D341Med (cell line): ENCODE measurements around the gene PLB1.
"Not testable (repeated sequence)": the region's sequence is repeated elsewhere in the genome, so short reads cannot be mapped to it uniquely, and the experiment has no call there.

Experiments
- DNase-seq: peaks from one replicate; pipeline ENCODE4 v3.0.0; 2012; ENCODE audit warnings: low spot score

Gene PLB1

DNA sequence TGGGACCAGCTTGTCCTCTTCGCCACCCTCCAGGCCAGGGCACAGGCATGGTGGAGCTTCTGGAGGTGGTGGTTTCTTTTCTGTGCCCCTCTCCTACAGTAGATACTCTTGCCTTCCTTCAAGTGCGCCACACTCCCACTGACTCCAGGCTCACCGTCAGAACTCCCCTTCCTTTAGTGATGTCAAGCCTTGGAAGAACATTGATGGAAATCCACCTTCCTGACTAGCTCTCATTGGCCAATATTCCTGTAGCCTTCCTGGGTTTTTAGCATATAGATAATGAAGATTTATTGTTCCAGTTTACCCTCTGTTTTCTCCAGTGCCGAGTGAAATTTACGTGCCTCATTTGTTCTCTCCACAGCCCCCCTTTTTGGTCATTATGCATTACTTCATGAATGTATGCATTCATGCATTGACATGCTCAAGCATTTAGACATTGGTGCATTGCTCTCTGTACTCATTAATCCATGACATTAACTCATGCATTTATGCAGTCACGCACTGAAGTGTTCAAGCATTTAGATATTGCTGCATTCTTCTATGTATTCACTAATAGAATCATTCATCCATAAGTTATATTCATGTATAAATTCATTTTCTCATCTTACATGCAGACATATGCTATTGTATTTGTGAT is 37.3 kb downstream of the PLB1 start:
- no peak for DNase-seq

- DNase-seq: no peak
These were observed 39.0 kb downstream of the PLB1 start for GRCh38 chr2:28534817-28535216.

DNA sequence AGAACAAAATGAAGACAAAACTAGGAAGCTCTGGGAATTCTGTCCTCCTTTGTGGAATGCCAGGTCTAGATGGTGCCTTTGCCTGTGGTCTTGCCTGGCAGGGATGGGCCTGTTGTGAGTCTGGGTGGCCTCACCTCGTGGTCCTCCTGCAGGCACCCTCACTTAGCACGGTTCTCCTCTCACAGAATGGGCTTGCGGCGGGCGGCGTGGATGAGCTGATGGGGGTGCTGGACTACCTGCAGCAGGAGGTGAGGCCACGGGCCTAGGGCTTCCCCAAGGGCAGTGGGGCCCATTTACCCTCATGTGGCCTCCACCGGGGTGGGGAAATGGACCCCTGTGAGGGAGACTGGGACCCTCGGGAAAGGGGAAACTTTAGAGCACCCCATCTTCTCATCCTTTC is 42.3 kb downstream of the PLB1 start:
- no peak for DNase-seq

DNA sequence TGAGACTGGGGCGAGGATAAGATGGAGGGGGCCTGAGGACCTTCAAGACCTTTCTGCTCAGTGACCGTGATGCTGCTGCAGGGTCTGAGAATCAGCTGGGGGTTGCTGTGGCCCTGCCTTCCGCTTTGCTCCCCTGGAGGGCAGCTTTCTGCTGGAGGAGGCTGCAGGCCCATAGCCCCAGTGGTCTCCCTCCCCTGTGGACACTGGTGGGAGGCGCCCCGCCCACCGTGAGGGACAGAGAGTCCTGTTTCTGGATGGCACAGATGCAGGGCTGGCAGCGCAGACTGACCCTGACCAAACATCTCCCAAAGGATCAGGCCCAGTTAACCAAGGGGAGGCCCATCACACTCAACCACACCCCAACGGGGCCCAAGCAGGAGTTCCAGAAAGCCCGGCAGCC is 42.8 kb downstream of the PLB1 start:
- DNase-seq: no peak

- no peak for DNase-seq
These were observed 43.3 kb downstream of the PLB1 start for GRCh38 chr2:28539118-28539541.

GRCh38 chr2:28543316-28544035 is 47.6 kb downstream of the PLB1 start:
- DNase-seq: no peak

GRCh38 chr2:28544036-28544346 is 48.1 kb downstream of the PLB1 start:
- DNase-seq: no peak

DNA sequence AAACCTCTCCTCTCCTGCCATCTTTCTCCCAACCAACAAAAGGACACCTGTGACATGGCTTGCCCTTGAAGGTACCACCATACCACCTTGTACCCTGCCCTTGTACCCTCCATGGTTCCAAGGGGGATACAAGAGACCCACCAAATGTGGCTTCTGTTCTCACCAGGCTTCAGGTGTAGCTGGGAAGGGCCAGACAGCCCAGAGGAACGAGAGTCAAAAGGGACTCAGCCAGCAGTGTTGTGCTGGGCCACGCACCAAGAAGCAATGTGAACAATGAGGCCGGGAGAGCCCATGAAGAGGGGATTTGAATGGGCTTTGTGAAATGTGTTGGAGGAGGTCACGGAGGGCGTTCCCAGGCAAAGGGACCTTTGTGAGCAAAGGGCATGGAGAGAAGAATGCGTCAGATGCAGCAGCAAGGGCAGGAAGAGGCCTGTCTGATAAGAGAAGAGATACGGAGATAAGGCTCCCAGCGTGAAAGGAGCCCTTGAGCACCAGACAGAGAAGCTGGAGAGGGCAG is 48.6 kb downstream of the PLB1 start:
- DNase-seq: no peak

GRCh38 chr2:28544922-28545589 is 49.2 kb downstream of the PLB1 start:
- DNase-seq: no peak

- no peak for DNase-seq
These were observed 49.8 kb downstream of the PLB1 start for GRCh38 chr2:28545590-28546200.

GRCh38 chr2:28546242-28546641 is 50.4 kb downstream of the PLB1 start:
- DNase-seq: no peak

GRCh38 chr2:28547223-28547860 is 51.5 kb downstream of the PLB1 start:
- no peak for DNase-seq

DNA sequence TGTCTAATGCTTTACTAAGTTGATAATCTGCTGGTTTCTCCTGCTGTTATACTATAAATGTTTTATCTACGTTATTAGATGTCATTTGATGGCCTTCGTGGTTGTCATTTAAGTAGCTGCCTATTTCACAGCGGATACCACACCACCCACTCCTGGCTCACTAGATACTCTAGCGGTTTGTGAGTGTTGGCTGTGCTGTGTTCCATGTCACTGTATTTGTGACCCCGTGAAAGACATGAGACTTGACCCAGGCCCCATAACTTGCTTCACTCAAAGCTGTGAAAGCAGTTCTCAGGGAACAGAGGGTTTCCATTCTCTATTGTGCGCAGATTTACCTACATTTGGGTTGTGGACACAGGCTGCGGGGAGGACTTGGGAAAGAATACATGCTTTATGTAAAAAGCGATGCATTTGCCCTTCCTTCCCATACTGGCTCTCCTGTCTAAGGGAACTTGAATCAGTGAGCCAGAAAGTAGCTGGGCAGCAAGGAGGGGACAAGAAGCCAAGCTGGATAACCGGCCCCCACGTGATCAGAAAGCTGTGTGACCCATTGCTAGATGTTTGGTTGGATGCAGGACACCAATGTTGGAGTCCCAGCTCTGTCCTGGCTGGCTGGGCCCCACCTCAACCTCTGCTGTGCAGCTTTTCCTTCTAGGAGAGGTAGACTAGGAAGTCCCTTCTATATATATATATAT is 52.2 kb downstream of the PLB1 start:
- DNase-seq: no peak

DNA sequence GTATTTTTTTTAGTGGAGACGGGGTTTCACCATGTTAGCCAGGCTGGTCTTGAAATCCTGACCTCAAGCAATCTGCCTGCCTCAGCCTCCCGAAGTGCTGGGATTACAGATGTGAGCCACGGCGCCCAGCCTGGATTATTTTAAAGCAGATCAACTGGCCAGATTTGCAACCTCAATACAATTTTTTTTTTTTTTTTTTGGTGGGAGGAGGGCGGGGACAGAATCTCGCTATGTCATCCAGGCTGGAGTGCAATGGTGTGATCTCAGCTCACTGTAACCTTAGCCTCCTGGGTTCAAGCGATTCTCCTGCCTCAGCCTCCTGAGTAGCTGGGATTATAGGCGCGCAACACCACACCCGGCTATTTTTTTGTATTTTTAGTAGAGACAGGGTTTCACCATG is 54.5 kb downstream of the PLB1 start:
- not testable (repeated sequence) for DNase-seq

GRCh38 chr2:28552045-28552823 is 56.4 kb downstream of the PLB1 start:
- DNase-seq: no peak

- no peak for DNase-seq
These were observed 60.4 kb downstream of the PLB1 start for GRCh38 chr2:28556303-28556702.

DNA sequence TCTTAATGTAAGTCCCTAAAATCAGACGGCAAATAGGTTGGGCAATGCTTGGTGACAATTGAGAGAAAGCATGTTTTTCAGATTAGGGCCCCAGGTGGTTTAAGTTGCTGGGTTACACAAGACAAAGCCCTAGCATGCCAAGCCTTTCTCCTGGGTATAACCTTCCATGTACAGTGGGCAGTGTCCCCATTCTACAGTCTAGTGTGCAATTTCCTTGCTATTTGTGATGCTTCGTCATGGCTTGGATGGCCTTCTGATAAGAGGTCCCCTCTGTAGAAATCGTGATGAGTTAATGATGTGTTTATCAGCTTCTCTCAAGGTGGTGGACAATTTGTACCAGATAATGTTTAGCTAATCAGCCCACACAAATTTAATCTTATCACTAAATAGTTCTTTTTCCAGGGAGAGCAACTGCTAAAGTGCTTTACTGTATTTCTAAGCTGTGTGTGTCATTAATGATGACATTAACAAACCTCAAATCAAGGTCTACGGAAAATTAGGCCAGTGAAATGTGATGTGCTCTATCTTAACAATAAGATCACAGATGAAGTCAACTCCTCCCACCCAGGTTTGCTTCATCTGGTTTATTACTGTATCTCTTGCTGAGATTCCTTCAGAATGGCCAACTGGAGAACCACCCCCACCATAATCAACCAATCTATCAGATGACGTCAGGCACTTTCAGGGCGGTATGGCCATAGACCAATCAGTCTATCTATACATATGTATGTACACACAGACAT is 61.7 kb downstream of the PLB1 start:
- no peak for DNase-seq

GRCh38 chr2:28558158-28558820 is 62.4 kb downstream of the PLB1 start:
- no peak for DNase-seq

GRCh38 chr2:28558918-28559317 is 63.1 kb downstream of the PLB1 start:
- no peak for DNase-seq

- no peak for DNase-seq
These were observed 68.0 kb downstream of the PLB1 start for GRCh38 chr2:28563869-28564268.
